ENCODE data around the gene MTNR1A. TPM values are rescaled to one million over a fixed set of nuclear protein-coding genes. Genes with fewer than 3 reads are reported as not detected.

Gene MTNR1A
- total and polyA plus RNA-seq, 9 of the 15 experiments (the other 6 are each of a cell fraction or from before 2014, with no cell fraction given) = 0.09 to 0.12 (median 0.10) TPM; not detected in 5

GRCh38 chr4:186500721-186501304 lies 54.6 kb downstream of the MTNR1A start (continued):
- TF ChIP-seq ZNF830 (CRISPR knock-in tag; IDR thresholded peaks at IDR 0.05) = 0 out of 2 replicates have a peak, but pooled peaks have one; percentile 40
- 0 out of 2 replicates have a peak, but pooled peaks have one; percentile 25 for TF ChIP-seq NR2C1 (IDR thresholded peaks at IDR 0.05)
- peak; percentile 37 for TF ChIP-seq NR2C1 (tag; IDR thresholded peaks at IDR 0.05)
- TF ChIP-seq ZBTB2 (IDR thresholded peaks at IDR 0.05) = peak; percentile 80; the same call in 1 of the 2 replicates
- no peak for TF ChIP-seq ERF (CRISPR knock-in tag; IDR thresholded peaks at IDR 0.05)
- peak in 1 of 2 experiments; percentile 43; a peak in 1 of 4 replicates for TF ChIP-seq ARNT (IDR thresholded peaks at IDR 0.05)
- peak; percentile 41; the same call in 1 of the 2 replicates for TF ChIP-seq LEF1 (IDR thresholded peaks at IDR 0.05)
- peak; percentile 75 for TF ChIP-seq GABPA (tag; conservative IDR thresholded peaks at IDR 0.05; ENCODE audit: low read depth)
- TF ChIP-seq SP1 (CRISPR knock-in tag; IDR thresholded peaks at IDR 0.05) = peak; percentile 35; the same call in 1 of the 2 replicates
- peak; percentile 64; the same call in 1 of the 2 replicates for TF ChIP-seq GTF2F1 (IDR thresholded peaks at IDR 0.05; ENCODE audit: low read depth, low read length)
- peak; percentile 78 for TF ChIP-seq RNF2 (IDR thresholded peaks at IDR 0.05)
- peak; percentile 94 for TF ChIP-seq RBFOX2 (IDR thresholded peaks at IDR 0.05; ENCODE audit: low read depth, low read length)
- TF ChIP-seq ELF1 (tag; IDR thresholded peaks at IDR 0.05) = peak; percentile 77
- TF ChIP-seq MTA1 (IDR thresholded peaks at IDR 0.05; ENCODE audit: borderline replicate concordance) = 0 out of 2 replicates have a peak, but pooled peaks have one; percentile 25
- 0 out of 2 replicates have a peak, but pooled peaks have one; percentile 68 for TF ChIP-seq ELF2 (CRISPR knock-in tag; IDR thresholded peaks at IDR 0.05)
- peak; percentile 51; the same call in 1 of the 2 replicates for TF ChIP-seq ZFX (CRISPR knock-in tag; IDR thresholded peaks at IDR 0.05)
- peak; percentile 37; the same call in 1 of the 2 replicates for TF ChIP-seq E2F1 (CRISPR knock-in tag; IDR thresholded peaks at IDR 0.05)
- TF ChIP-seq NCOA6 (IDR thresholded peaks at IDR 0.05) = 0 out of 2 replicates have a peak, but pooled peaks have one; percentile 48
- TF ChIP-seq ZNF589 (CRISPR knock-in tag; IDR thresholded peaks at IDR 0.05; ENCODE audit: low read depth) = no peak
- peak; percentile 87 for TF ChIP-seq MYC (IDR thresholded peaks at IDR 0.05; ENCODE audit: low read depth, low read length)
- 0 out of 2 replicates have a peak, but pooled peaks have one; percentile 45 for TF ChIP-seq MYC (CRISPR knock-in tag; IDR thresholded peaks at IDR 0.05; ENCODE audit: borderline replicate concordance, low read depth)
- TF ChIP-seq ARID1B (IDR thresholded peaks at IDR 0.05) = no peak
- TF ChIP-seq, protein P1, sequence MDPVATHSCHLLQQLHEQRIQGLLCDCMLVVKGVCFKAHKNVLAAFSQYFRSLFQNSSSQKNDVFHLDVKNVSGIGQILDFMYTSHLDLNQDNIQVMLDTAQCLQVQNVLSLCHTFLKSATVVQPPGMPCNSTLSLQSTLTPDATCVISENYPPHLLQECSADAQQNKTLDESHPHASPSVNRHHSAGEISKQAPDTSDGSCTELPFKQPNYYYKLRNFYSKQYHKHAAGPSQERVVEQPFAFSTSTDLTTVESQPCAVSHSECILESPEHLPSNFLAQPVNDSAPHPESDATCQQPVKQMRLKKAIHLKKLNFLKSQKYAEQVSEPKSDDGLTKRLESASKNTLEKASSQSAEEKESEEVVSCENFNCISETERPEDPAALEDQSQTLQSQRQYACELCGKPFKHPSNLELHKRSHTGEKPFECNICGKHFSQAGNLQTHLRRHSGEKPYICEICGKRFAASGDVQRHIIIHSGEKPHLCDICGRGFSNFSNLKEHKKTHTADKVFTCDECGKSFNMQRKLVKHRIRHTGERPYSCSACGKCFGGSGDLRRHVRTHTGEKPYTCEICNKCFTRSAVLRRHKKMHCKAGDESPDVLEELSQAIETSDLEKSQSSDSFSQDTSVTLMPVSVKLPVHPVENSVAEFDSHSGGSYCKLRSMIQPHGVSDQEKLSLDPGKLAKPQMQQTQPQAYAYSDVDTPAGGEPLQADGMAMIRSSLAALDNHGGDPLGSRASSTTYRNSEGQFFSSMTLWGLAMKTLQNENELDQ (CRISPR knock-in tag; IDR thresholded peaks at IDR 0.05; ENCODE audit: borderline replicate concordance) = peak; percentile 49; the same call in 1 of the 2 replicates
- TF ChIP-seq USF1 (CRISPR knock-in tag; IDR thresholded peaks at IDR 0.05) = peak; percentile 87
- peak; percentile 90; the same call in 1 of the 2 replicates for TF ChIP-seq LCOR (CRISPR knock-in tag; IDR thresholded peaks at IDR 0.05)
